NCI-H2107 (cell line): ENCODE measurements around the gene CDC6.

Experiments used
- DNase-seq: peaks from one replicate; lab custom pipeline; 2025; lab: John Stamatoyannopoulos, UW

CDC6 gene

DNA sequence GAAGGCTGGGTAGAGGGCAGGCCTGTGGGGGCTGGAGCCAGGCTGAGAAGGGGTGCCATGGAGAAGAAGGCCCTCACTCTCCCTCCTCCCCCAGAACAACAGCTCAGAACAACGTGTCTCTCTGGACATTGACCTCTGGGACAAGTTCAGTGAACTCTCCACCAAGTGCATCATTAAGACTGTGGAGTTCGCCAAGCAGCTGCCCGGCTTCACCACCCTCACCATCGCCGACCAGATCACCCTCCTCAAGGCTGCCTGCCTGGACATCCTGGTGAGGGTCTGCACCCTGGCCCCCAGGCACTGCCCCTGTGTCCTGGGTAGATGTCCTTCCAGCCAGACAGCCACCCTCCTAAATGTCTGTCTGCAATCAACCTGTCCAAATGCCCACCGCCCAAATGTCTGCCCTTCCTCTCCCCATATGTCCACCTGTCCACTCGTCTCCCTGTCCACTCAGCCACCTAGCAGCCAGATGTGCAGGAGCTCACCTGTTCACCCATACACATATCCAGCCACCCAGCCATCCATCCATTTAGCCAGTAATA is 64.6 kb downstream of the CDC6 start:
- DNase-seq: no peak

DNA sequence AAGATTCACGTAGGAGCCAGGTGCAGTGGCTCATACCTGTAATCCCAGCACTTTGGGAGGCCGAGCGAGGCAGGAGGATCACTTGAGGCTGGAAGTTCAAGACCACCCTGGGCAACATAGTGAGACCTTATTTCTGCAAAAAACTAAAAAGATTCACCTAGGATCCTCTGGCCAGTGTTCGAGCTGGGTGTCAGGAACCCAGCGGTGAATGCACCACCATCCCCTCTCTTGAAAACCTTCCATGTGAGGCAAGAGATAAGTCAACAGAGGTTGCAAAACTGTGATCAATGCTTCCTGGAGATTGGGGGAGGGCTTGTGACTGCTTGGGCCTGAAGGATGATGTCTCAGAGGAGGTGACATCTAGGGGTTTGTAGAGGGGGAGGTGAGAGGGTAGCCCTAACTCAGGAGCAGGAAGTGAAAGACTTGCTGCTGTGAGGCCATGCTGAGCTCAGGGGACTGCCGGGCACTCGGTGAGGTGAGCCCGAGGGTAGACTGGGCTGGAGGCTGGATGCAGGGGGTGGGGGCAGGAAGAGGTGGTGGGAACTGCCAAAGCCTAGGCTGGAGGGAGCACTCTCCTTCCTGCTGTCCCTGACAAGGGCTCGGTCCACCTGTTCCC is 65.2 kb downstream of the CDC6 start:
- DNase-seq: no peak
